Esophagus muscularis mucosa (tissue), 3 donors: Measurements from ENCODE around the gene PVR.

Experiments
- CTCF ChIP-seq, 3 experiments: fragments of 200-600 bp in 2 of 3; fragments of 450-650 bp in 1 of 3; sonication (generic) in 2 of 3; IDR thresholded peaks; one replicate each; pipeline ENCODE4 v1.5.1; 2017 to 2019; ENCODE audit warnings: antibody characterized with exemption in 3 of 3, mild to moderate bottlenecking in 2 of 3, moderate library complexity in 1 of 3
- POLR2A ChIP-seq: fragments of 450-650 bp; IDR thresholded peaks from one replicate; pipeline ENCODE4 v1.6.1; 2017; ENCODE audit warnings: antibody characterized with exemption, moderate library complexity, mild to moderate bottlenecking, low read depth
- POLR2AphosphoS5 ChIP-seq, 2 donors: sonication (generic); formaldehyde crosslinking; IDR thresholded peaks; one replicate each; pipeline ENCODE4 v1.6.1; 2017; ENCODE audit warnings: antibody characterized with exemption in 2 of 2

- TF ChIP-seq CTCF (IDR thresholded peaks at IDR 0.05): peak; percentile 43 to 60 (median 59)
- no peak for TF ChIP-seq POLR2A
- TF ChIP-seq POLR2AphosphoS5 (IDR thresholded peaks at IDR 0.05): no peak
Observed at GRCh38 chr19:44653977-44654774, 10.5 kb downstream of the PVR start.
